GM19193 (cell line): ENCODE measurements around the gene EIF5AL1.

ENCODE experiments used
- POLR2A ChIP-seq: IDR thresholded peaks from 4 replicates; pipeline ENCODE4 v1.6.1; 2011; ENCODE audit not compliant: insufficient read depth, insufficient read length; ENCODE audit errors: extremely low read depth

Gene EIF5AL1

DNA sequence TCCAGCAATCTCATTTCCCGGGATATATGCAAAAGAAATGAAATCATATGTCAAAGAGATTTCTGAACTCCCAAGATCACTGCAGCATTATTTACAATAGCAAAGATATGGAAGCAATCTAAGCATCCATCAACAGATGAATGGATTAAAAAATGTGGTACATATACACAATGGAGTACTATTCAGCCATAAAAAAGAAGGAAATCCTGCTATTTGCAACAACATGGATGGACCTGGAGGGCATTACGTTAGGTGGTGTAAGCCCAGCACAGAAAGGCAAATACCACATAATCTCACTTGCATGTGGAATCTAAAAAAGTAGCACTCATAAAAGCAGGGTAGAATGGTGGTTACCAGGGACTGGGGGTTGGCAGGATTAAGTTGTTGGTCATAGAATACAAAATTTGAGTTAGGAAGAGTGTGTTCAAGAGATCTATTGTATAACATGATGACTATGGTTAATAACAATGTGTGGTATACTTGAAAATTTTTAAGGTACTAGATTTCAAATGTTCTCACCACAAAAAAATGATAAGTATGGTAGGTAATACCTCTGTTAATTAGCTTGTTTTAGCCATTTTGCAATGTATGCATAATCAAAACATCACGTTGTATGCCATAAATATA lies 32.9 kb upstream of the EIF5AL1 start:
- no peak for TF ChIP-seq POLR2A

GRCh38 chr10:79482304-79482703 lies 30.0 kb upstream of the EIF5AL1 start:
- TF ChIP-seq POLR2A, result no peak

DNA sequence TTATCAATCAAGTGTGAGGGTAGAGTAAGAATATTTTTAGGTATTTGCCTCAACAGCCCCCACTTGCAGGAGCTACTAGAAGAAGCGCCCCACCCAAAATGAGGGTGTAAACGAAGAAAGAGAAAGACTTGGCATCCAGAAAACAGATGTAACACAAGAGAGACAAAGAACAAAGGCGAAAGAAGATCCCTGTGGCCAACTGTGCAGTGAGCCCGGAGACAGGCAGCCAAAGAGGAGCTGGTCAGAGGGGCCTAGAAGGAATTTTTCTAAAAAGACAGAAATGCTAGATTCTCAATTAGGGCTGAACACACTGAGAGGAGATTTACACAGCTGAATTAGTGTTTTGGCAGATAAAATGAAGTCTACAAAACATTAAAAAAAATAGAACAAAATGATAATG lies 29.6 kb upstream of the EIF5AL1 start:
- no peak for TF ChIP-seq POLR2A

DNA sequence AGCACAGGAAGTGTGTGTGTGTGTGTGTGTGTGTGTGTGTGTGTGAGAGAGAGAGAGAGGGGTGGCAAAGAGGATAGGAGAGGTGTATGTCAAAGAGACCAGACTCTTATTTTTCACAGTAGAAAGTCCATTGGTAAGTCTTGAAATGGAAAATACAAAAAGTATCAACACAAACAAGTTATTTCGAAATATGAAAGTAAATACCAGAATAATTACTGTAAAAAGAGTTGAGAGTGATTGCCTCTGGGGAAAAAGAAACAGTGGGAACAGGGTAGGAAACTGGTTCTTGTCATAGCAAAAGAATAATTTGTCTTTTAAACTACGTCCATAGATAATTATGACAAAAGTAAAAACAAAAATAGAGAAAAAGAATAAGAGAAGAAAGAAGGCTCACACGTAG lies 29.0 kb upstream of the EIF5AL1 start:
- no peak for TF ChIP-seq POLR2A

DNA sequence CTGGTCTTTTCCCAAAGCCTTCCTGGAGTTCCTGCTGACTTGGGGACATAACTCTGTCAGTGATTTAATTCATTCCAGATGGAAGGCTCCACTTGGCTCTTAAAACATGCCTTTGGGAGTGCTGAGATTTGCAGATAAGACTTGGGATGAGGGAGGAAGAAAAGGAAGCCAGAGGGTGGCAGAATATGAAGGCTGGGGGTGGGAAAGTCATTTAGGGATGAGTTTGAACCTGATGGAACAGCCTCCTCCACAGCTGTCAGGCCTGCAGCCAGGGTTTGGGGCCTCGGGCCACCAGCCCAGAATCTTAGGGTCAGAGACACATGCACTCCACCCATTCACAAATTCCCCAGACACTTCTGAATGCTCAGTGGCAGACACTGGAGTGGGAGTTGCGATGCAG lies 28.4 kb upstream of the EIF5AL1 start:
- TF ChIP-seq POLR2A, result no peak

- no peak for TF ChIP-seq POLR2A
These were observed 27.9 kb upstream of the EIF5AL1 start for GRCh38 chr10:79484476-79484875.

GRCh38 chr10:79487296-79488194 lies 24.8 kb upstream of the EIF5AL1 start:
- no peak for TF ChIP-seq POLR2A

DNA sequence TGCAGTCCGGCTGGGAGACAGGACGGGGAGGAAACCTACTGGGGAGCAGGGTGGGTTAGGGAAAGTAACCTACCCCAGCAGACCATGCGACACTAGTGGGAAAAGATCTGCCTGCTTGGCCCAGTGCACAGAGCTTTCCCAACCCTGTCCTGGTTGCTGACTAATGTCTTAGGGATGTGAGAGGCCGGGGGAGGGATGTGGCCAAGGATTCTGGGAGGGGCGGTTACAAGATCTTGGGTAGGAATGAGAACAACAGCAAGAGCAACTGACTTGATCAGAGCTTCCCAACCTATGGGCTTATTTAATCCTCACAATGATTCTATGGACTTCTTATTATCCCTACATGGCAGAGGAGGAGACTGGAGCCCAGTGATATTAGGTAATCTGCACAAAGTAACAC lies 24.0 kb upstream of the EIF5AL1 start:
- TF ChIP-seq POLR2A, result no peak

DNA sequence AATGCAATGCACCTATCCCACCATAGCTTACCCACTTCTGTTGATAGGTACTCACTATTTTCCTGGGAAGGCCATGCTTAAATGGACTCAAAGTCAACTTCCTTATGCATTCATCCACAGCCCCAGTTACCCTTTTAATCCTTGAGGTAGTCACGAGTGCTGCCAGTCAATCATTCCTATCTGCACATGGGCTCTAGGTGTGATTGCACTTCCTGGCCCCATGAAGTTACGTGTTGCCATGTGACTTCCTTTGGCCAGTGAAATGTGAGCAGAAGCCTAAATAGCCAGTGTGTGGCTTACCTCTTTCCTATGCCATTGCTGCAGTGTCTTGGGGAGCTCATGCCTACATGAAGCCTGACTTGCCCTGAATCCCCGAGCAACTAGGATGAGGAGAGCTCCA lies 23.5 kb upstream of the EIF5AL1 start:
- TF ChIP-seq POLR2A, result no peak

DNA sequence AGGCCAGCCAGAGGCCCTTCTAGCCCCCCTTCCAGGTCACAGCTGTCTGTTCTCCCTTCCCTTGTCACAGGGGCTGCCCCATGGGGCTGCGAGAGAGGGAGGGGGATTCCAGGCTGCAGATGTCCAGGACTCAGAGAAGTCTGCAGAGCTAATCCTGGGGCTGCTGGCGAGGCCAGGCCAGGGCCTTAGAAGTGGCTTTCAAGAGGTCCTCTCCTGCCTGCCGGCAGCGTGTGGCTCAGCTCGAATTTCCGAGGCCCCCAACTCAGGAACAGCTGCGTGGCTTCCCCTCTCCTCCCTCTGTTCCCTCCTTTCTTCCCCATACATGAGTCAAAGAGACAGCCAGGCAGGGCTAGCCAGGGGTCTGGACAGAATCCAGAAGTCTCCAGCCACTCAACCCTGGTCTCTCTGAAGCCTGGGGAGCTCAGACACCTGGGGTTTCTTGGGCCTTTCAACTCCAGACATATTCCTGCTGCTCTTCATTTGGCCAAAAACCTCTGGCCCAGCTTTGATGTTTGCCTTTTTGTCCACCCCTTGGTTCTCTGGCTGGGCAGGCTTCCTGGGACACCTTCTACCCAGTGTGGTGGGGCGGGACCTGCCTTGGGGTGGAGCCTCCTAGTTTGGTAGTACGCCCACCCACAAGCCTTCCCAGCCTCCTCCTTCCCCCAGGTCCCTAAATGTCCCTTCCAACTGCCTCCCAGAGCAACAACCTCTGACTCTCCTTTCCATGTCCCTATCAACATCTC lies 21.8 kb upstream of the EIF5AL1 start:
- TF ChIP-seq POLR2A, result no peak

- no peak for TF ChIP-seq POLR2A
These were observed 21.0 kb upstream of the EIF5AL1 start for GRCh38 chr10:79491143-79491835.

- no peak for TF ChIP-seq POLR2A
These were observed 20.1 kb upstream of the EIF5AL1 start for GRCh38 chr10:79492256-79492655.

GRCh38 chr10:79492839-79493238 lies 19.5 kb upstream of the EIF5AL1 start:
- TF ChIP-seq POLR2A, result no peak

DNA sequence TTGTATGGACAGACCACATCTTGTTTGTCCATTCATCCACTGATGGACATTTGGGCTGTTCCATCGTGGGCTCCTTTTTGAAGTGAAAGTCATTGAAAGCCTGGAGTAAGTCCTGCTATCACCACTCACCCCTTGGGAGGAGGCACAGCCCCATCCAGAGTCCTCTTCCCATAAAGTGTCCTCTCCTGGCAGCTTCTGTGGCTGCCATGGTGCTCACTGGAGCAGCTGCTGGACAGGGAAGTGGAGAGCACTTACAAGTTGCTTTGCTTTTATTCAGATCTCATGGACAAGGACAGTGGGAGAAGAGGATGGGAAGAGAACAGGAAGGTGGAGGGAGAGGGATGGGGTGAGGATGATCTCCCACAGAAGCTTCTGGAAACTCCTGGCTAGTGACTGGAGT lies 18.5 kb upstream of the EIF5AL1 start:
- TF ChIP-seq POLR2A, result no peak
